VCaP (cell line): ENCODE results near the gene LRRFIP1.
A peak's percentile ranks its signal among the peaks of the same experiment; 100 is the strongest.

Experiments used
- H3K27ac ChIP-seq: fragments of 450-650 bp; 2 replicates; pipeline ENCODE4 v1.5.1; 2017
- CTCF ChIP-seq: fragments of 450-650 bp; conservative IDR thresholded peaks from 2 replicates; pipeline ENCODE4 v1.5.1; 2017; ENCODE audit warnings: mild to moderate bottlenecking, moderate library complexity

LRRFIP1 gene

GRCh38 chr2:237718277-237718634 is 90.9 kb downstream of the LRRFIP1 start:
- H3K27ac ChIP-seq, result peak overlapping the region; percentile 84
- no peak for TF ChIP-seq CTCF

- TF ChIP-seq CTCF, result no peak
- peak overlapping the region; percentile 5; the same call in 1 of the 2 replicates for H3K27ac ChIP-seq
Measured at GRCh38 chr2:237720444-237720843, 93.1 kb downstream of the LRRFIP1 start.

- peak overlapping the region; percentile 5; the same call in 1 of the 2 replicates for H3K27ac ChIP-seq
- no peak for TF ChIP-seq CTCF
Measured at GRCh38 chr2:237720957-237721356, 93.6 kb downstream of the LRRFIP1 start.

- peak overlapping the region; percentile 5; the same call in 1 of the 2 replicates for H3K27ac ChIP-seq
- TF ChIP-seq CTCF, result no peak
Measured at GRCh38 chr2:237721458-237721857, 94.1 kb downstream of the LRRFIP1 start.

GRCh38 chr2:237722616-237723015 is 95.2 kb downstream of the LRRFIP1 start:
- no peak for TF ChIP-seq CTCF

GRCh38 chr2:237723023-237723422 is 95.6 kb downstream of the LRRFIP1 start:
- TF ChIP-seq CTCF, result no peak
- H3K27ac ChIP-seq, result no peak overlapping the region

More at GRCh38 chr2:237722616-237723015, 95.2 kb downstream of the LRRFIP1 start:
- no peak overlapping the region for H3K27ac ChIP-seq

GRCh38 chr2:237723602-237724001 is 96.2 kb downstream of the LRRFIP1 start:
- no peak overlapping the region for H3K27ac ChIP-seq
- no peak for TF ChIP-seq CTCF
